Endothelial cell (in vitro differentiated cells): ENCODE results near the gene STK4. TPM values are rescaled to one million over a fixed set of nuclear protein-coding genes. Genes with fewer than 3 reads are reported as not detected.

Experiments
- DNase-seq: peaks from one replicate; pipeline ENCODE4 v3.0.0; 2021; ENCODE audit warnings: low spot score
- H3K27ac Mint-ChIP-seq: one replicate; pipeline ENCODE4 v1.8.0; 2021; ENCODE audit warnings: mixed read lengths, inconsistent platforms; ENCODE audit not compliant: unreplicated experiment
- H3K27me3 Mint-ChIP-seq: one replicate; pipeline ENCODE4 v1.8.0; 2021; ENCODE audit warnings: mild to moderate bottlenecking, moderate library complexity, mixed read lengths, inconsistent platforms; ENCODE audit not compliant: unreplicated experiment
- H3K36me3 Mint-ChIP-seq: one replicate; pipeline ENCODE4 v1.8.0; 2021; ENCODE audit warnings: mild to moderate bottlenecking, low read depth, mixed read lengths, inconsistent platforms; ENCODE audit not compliant: unreplicated experiment
- H3K4me1 Mint-ChIP-seq: one replicate; pipeline ENCODE4 v1.8.0; 2021; ENCODE audit warnings: mild to moderate bottlenecking, mixed read lengths, inconsistent platforms; ENCODE audit not compliant: unreplicated experiment
- H3K4me3 Mint-ChIP-seq: one replicate; pipeline ENCODE4 v1.8.0; 2021; ENCODE audit warnings: mild to moderate bottlenecking, mixed read lengths, inconsistent platforms; ENCODE audit not compliant: unreplicated experiment
- H3K9me3 Mint-ChIP-seq: one replicate; pipeline ENCODE4 v1.8.0; 2021; ENCODE audit warnings: mixed read lengths, inconsistent platforms; ENCODE audit not compliant: unreplicated experiment
- total RNA-seq: library from RNA; stranded (reverse); fragmentation: NEBNext Ultra II Directional; extraction: Animal tissue kit (Norgen Biotek cat#: 25700); gene quantifications from one replicate; pipeline ENCODE4 v1.2.1, GENCODE V29; 2021; ENCODE audit not compliant: unreplicated experiment
- TF ChIP-seq, protein P1 (sequence below): fragments of 200-600 bp; sonication (generic); IDR thresholded peaks from one replicate; pipeline ENCODE4 v1.5.0; 2021; ENCODE audit warnings: antibody characterized with exemption; ENCODE audit not compliant: unreplicated experiment

The STK4 gene
- total RNA-seq, 1 donor from 2014 or later = 34.1 TPM

DNA sequence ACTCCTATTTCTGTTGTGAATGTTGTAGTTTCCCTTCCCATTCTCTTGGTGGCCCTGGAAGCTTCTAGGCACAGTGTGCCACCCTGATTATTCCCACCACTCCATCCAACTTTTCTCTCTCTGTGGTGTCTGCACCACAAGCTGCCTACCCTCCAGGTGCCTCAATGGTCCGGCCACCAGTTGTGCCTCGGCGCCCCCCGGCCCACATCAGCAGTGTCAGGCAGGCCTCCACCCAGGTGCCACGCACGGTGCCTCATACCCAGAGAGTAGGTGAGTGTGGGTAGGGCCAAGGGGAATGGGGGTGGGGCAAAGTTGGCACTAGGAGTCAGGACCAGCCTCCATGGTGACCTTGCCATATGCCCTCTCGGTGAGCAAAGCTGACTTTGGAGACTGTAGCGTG lies 33.4 kb upstream of the STK4 start:
- DNase-seq = no peak
- Mint-ChIP-seq H3K4me3 (no peak overlapping the region), H3K9me3 (no peaks in the 10 kb centered on the region), H3K36me3 (peaks cover 5% of the 10 kb centered on the region), H3K27me3 (no peaks in the 10 kb centered on the region), H3K4me1 (no peaks in the 10 kb centered on the region), H3K27ac (no peak overlapping the region)
- TF ChIP-seq, protein P1, sequence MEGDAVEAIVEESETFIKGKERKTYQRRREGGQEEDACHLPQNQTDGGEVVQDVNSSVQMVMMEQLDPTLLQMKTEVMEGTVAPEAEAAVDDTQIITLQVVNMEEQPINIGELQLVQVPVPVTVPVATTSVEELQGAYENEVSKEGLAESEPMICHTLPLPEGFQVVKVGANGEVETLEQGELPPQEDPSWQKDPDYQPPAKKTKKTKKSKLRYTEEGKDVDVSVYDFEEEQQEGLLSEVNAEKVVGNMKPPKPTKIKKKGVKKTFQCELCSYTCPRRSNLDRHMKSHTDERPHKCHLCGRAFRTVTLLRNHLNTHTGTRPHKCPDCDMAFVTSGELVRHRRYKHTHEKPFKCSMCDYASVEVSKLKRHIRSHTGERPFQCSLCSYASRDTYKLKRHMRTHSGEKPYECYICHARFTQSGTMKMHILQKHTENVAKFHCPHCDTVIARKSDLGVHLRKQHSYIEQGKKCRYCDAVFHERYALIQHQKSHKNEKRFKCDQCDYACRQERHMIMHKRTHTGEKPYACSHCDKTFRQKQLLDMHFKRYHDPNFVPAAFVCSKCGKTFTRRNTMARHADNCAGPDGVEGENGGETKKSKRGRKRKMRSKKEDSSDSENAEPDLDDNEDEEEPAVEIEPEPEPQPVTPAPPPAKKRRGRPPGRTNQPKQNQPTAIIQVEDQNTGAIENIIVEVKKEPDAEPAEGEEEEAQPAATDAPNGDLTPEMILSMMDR = no peak

DNA sequence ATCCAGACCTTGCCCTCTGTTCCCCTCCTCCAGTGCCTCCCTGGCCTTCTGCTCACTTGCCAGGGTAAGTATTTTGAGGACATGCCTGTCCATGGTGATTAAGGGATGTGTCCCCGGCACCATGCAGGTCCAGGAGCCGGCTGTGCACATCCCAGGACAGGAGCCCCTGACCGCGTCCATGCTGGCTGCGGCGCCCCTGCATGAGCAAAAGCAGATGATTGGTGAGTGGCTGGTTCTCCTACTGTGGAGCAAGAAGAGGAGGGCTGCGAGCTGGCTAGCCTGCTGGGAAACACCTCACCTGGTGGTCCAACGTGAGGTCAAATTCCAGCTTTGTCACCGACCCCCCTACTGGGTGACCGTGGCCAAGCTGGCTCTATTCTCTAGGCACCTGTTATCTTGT lies 29.8 kb upstream of the STK4 start:
- Mint-ChIP-seq H3K36me3 (peaks cover 13% of the 10 kb centered on the region), H3K27ac (no peak overlapping the region), H3K27me3 (peaks cover 4% of the 10 kb centered on the region), H3K9me3 (no peaks in the 10 kb centered on the region), H3K4me3 (no peak overlapping the region), H3K4me1 (no peaks in the 10 kb centered on the region)
- TF ChIP-seq, protein P1 = no peak
- no peak for DNase-seq

DNA sequence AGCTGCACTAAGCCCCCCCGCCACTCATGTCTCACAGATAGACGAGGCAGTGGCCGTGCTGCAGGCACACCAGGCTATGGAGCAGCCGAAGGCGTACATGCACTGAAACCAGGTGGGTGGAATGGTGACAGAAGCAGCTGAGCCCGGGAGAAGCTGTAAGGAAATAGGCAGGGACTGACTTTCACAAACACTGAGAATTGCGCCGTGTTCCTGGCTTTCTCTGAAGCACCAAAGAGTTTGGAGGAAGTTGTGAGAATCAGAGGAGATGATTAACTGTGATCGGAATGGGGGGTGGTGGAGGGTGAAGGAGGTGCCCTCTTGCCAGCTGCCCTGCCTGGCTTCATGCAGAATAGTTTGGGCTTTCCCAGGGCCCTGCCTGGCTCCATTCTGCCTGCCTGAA lies 27.7 kb upstream of the STK4 start:
- H3K27ac Mint-ChIP-seq = no peak overlapping the region
- no peak overlapping the region for H3K4me3 Mint-ChIP-seq
- TF ChIP-seq, protein P1 = no peak
- no peaks in the 10 kb centered on the region for H3K4me1 Mint-ChIP-seq
- peaks cover 9% of the 10 kb centered on the region for H3K27me3 Mint-ChIP-seq
- DNase-seq = no peak
- H3K9me3 Mint-ChIP-seq = no peaks in the 10 kb centered on the region
- peaks cover 21% of the 10 kb centered on the region for H3K36me3 Mint-ChIP-seq

DNA sequence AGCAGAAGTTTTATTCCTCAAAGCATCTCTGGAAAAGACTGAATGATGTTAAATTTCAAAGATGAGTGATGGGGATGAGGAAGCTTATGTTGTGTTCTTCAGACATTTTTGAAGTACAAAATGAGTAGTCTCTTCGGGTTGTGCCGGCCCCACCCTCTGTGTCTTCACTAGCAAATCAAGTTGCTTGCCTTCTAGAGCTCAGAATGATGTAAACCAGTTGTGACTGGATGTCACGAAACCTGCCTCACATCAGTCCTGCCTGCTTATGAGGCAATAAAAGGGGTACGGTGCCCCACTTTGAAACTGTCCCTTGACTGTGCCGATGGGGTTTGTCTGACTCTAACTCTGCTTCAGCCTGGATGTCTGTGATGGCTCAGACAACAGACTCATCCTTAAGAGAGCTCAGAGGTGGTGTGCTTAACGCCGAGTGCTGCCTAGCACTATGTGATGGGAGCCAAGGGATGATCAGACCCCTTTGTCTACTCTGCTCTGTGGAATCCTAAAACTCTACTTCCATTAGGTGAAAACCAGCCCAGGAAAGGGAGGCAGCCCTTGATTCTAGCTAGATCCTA lies 25.1 kb upstream of the STK4 start:
- TF ChIP-seq, protein P1 = no peak
- Mint-ChIP-seq H3K9me3 (no peaks in the 10 kb centered on the region), H3K4me3 (no peak overlapping the region), H3K27ac (no peak overlapping the region), H3K27me3 (peaks cover 9% of the 10 kb centered on the region), H3K4me1 (no peaks in the 10 kb centered on the region), H3K36me3 (peaks cover 36% of the 10 kb centered on the region)
- DNase-seq = no peak

DNA sequence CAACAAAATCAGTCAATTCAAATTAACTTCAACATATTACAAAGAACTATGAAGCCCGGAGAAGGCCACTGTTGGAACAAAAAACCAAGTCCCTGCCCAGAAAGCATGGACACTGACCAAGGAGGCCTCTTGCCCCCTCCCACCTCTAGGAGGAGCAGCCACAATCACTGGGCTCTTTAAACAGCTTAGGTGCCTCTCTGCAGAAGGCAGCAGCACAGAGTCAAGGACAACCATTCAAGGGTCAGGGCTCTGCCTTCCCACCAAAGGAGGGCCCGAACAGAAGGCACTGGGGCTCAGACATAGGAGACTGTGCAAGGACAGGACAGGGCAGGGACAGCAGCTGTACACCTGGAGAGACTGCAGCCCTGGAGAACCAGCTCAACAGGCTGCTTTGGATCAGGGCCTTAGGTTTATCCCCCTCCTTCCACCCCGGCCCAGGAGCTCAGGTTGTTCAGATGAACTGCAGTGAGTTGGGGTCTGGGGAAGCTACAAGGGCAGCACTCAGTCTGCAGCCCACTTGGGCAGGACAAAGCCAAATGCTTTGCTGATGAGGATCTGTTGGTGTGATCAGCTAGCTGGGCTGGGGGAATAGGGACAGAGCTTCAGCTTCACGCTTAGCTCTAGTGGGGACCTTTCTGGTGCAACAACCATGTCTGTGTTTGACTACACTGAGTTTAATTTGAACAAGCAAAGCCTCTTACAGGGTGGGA lies 23.9 kb upstream of the STK4 start:
- Mint-ChIP-seq H3K4me1 (no peaks in the 10 kb centered on the region), H3K36me3 (peaks cover 44% of the 10 kb centered on the region), H3K27me3 (peaks cover 9% of the 10 kb centered on the region), H3K9me3 (no peaks in the 10 kb centered on the region), H3K27ac (no peak overlapping the region), H3K4me3 (no peak overlapping the region)
- no peak for DNase-seq
- TF ChIP-seq, protein P1 = no peak
